Vagina (tissue), 2 donors: Measurements from ENCODE around the gene SDHAF1. TPM values are rescaled to one million over a fixed set of nuclear protein-coding genes. Genes with fewer than 3 reads are reported as not detected.
A peak's percentile ranks its signal among the peaks of the same experiment; 100 is the strongest.
"Not testable (repeated sequence)": the region's sequence is repeated elsewhere in the genome, so short reads cannot be mapped to it uniquely, and the experiment has no call there.

Experiments used
- DNase-seq, 2 donors: peaks; one replicate each; pipeline ENCODE4 v3.0.0-alpha.2; 2017; ENCODE audit errors: extremely low spot score in 2 of 2
- H3K27ac ChIP-seq: fragments of 200-600 bp; sonication (generic); one replicate; pipeline ENCODE4 v1.5.1; 2019
- H3K27me3 ChIP-seq: fragments of 200-600 bp; sonication (generic); one replicate; pipeline ENCODE4 v1.5.1; 2019
- H3K36me3 ChIP-seq, 2 donors: fragments of 200-600 bp; sonication (generic); one replicate each; pipeline ENCODE4 v1.5.1; 2017 to 2019
- H3K4me1 ChIP-seq: fragments of 200-600 bp; sonication (generic); one replicate; pipeline ENCODE4 v1.5.1; 2019
- H3K4me3 ChIP-seq, 2 donors: fragments of 200-600 bp; sonication (generic); 1 replicate in 1 of 2; 2 replicates in 1 of 2; pipeline ENCODE4 v1.5.1; 2016 to 2019
- H3K9me3 ChIP-seq: fragments of 200-600 bp; sonication (generic); one replicate; pipeline ENCODE4 v1.5.1; 2019
- POLR2A ChIP-seq, 2 donors: fragments of 450-650 bp; IDR thresholded peaks; one replicate each; pipeline ENCODE4 v1.6.1; 2017; ENCODE audit warnings: antibody characterized with exemption in 2 of 2, mild to moderate bottlenecking in 2 of 2, moderate library complexity in 2 of 2
- POLR2AphosphoS5 ChIP-seq, 2 donors: sonication (generic); formaldehyde crosslinking; IDR thresholded peaks; one replicate each; pipeline ENCODE4 v1.9.0; 2017; ENCODE audit warnings: antibody characterized with exemption in 2 of 2, mild to moderate bottlenecking in 2 of 2, low read depth in 1 of 2; ENCODE audit not compliant: insufficient read depth in 1 of 2
- intact Hi-C: fragments of 100-400 bp; cut with DNase I; formaldehyde crosslinking; loops from one replicate; pipeline ENCODE4 v1.15.1; 2023
- total RNA-seq: library from RNA; depleted of rRNA; stranded (reverse); fragments of >200 nt; gene quantifications from one replicate; pipeline ENCODE4 v1.2.3, GENCODE V29; 2016
- TF ChIP-seq, protein P1 (sequence below), 3 experiments: fragments of 450-650 bp in 2 of 3; fragments of 200-600 bp in 1 of 3; sonication (generic) in 1 of 3; IDR thresholded peaks; one replicate each; pipeline ENCODE4 v1.5.1; 2017 to 2019; ENCODE audit warnings: antibody characterized with exemption in 3 of 3, mild to moderate bottlenecking in 2 of 3, moderate library complexity in 2 of 3

SDHAF1 gene
- total RNA-seq, 1 donor from 2014 or later = 46.9 TPM

DNA sequence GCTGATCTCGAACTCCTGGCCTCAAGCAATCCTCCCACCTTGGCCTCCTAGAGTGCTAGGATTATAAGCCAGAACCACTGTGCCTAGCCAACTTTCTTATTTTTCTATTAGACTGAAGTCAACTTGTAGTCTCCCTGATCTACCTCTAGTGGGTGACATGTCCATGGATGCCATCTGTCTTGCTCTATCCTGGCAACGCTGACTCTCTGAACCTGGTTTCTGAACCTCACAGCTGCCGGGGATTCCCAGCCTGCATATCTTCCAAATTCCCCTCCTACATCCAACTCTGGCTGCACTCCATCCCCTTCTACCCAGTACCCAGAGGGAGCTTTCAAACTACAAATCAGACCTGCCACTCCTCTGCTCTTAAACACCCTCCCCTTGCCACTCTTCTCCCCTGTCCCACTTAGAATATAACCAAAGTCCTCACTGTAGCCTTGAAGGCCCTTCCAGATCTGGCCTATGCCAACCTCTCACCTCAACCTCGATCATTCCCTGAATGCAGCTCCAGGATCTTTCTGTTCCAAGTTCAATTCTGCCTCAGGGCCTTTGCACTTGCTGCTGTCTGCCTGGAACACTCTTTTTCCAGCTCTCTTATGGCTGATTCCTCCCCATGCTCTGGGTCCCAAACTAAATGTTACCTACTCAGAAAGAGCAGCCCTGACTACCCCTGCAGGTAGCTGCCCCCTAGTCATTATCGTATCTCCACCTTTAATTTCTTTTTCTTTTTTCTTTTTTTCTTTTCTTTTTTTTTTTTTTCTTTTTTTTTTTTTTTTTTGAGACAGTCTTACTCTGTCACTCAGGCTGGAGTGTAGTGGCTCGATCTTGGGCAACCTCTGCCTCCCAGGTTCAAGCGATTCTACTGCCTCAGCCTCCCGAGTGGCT, 35.5 kb downstream of the SDHAF1 start:
- DNase-seq = no peak
- H3K36me3 ChIP-seq = no peaks in the 10 kb centered on the region
- H3K4me1 ChIP-seq = peaks cover 15% of the 10 kb centered on the region
- no peaks in the 10 kb centered on the region for H3K9me3 ChIP-seq
- no peak overlapping the region for H3K27ac ChIP-seq
- intact Hi-C loops = no loop called here
- TF ChIP-seq POLR2A (IDR thresholded peaks at IDR 0.05) (no peak), POLR2AphosphoS5 (IDR thresholded peaks at IDR 0.05; ENCODE audit: insufficient read depth in 1 of 2, low read depth in 1 of 2) (no peak)
- TF ChIP-seq, protein P1, sequence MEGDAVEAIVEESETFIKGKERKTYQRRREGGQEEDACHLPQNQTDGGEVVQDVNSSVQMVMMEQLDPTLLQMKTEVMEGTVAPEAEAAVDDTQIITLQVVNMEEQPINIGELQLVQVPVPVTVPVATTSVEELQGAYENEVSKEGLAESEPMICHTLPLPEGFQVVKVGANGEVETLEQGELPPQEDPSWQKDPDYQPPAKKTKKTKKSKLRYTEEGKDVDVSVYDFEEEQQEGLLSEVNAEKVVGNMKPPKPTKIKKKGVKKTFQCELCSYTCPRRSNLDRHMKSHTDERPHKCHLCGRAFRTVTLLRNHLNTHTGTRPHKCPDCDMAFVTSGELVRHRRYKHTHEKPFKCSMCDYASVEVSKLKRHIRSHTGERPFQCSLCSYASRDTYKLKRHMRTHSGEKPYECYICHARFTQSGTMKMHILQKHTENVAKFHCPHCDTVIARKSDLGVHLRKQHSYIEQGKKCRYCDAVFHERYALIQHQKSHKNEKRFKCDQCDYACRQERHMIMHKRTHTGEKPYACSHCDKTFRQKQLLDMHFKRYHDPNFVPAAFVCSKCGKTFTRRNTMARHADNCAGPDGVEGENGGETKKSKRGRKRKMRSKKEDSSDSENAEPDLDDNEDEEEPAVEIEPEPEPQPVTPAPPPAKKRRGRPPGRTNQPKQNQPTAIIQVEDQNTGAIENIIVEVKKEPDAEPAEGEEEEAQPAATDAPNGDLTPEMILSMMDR (IDR thresholded peaks at IDR 0.05) = no peak
- H3K4me3 ChIP-seq = no peak overlapping the region
- no peaks in the 10 kb centered on the region for H3K27me3 ChIP-seq

DNA sequence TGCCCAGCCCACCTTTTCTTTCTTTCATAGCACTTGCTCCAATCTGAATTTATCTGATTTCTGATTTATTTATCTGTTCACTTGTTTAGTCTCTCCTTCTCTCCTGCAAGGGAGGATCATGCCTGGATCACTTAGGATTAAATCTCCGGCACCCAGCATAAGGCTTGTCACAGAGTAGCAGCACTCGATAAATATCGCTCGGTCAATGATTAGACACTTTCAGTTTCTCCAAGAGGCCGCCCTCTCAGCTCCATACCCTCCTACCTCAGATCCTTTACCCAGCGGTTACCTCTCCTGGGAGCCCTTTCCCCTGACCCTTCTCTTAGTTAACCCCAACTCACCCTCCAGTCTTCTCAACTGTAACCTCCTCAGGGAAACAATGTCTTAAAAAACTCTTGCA, 36.3 kb downstream of the SDHAF1 start:
- H3K4me3 ChIP-seq = peak overlapping the region in 1 of 2 donors; percentile 70
- no peaks in the 10 kb centered on the region for H3K36me3 ChIP-seq
- intact Hi-C loops = no loop called here
- no peaks in the 10 kb centered on the region for H3K9me3 ChIP-seq
- peak overlapping the region; percentile 86 for H3K27ac ChIP-seq
- H3K27me3 ChIP-seq = no peaks in the 10 kb centered on the region
- peaks cover 15% of the 10 kb centered on the region for H3K4me1 ChIP-seq
- TF ChIP-seq, protein P1 (IDR thresholded peaks at IDR 0.05) = no peak
- TF ChIP-seq POLR2A (IDR thresholded peaks at IDR 0.05) = no peak
- TF ChIP-seq POLR2AphosphoS5 (IDR thresholded peaks at IDR 0.05; ENCODE audit: insufficient read depth in 1 of 2, low read depth in 1 of 2) = no peak
- DNase-seq = no peak

DNA sequence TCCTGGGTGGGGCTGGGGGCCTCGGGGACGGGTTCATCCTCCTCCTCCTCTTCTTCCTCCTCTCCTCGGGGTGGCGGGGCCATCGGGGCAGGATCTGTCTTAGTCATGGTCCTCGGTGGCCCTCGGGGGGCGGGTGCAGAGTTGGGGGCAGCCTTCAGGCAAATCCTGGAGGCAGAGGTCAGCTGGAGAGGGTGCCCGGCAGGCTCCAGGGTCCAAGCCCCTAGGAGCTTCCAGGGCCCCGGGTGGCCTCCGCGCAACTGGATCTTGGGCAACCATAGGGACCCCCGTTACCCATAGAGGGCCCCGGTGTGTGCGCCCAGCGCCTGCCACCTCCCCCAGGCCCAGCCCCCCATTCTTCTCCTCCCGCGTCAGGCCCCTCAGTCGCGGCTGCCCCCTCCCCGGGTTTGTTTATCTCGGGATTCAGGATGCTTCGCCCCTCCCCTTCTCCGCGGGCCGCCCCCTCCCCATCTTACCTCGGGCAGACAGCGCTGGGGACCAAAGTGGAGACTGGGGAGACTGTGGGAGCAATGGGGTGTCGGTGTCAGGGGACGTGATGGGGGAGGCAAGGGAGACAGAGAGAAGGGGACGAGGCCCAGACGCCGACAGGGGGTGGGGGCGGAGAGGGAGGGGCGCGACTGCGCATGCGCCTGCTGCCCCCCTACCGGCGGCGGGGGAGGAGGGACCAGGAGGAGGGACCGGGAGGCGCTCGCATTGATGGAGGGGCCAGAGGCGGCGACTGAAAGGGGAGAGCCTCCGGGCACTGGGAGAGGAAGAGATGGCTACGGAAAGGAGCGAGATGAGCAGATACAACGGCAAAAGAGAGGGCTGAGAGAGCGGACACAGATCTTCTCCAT, 37.5 kb downstream of the SDHAF1 start, which contains the start of gene CLIP3:
Gene CLIP3, minus strand, starts transcription at position 623 of the 854 bp plus-strand sequence. Its CDS starts 516 bp downstream, at position 107.
- no peaks in the 10 kb centered on the region for H3K36me3 ChIP-seq
- DNase-seq = no peak
- peaks cover 15% of the 10 kb centered on the region for H3K4me1 ChIP-seq
- intact Hi-C loops = no loop called here
- TF ChIP-seq POLR2AphosphoS5 (IDR thresholded peaks at IDR 0.05; ENCODE audit: insufficient read depth in 1 of 2, low read depth in 1 of 2) (peak in 1 of 2 donors; percentile 69), POLR2A (IDR thresholded peaks at IDR 0.05) (peak in 1 of 2 donors; percentile 12)
- TF ChIP-seq, protein P1 (IDR thresholded peaks at IDR 0.05) = no peak
- no peaks in the 10 kb centered on the region for H3K27me3 ChIP-seq
- no peaks in the 10 kb centered on the region for H3K9me3 ChIP-seq
- H3K4me3 ChIP-seq = peak within 1 kb of the TSS; percentile 68 to 70
- peak within 1 kb of the TSS; percentile 86 for H3K27ac ChIP-seq

DNA sequence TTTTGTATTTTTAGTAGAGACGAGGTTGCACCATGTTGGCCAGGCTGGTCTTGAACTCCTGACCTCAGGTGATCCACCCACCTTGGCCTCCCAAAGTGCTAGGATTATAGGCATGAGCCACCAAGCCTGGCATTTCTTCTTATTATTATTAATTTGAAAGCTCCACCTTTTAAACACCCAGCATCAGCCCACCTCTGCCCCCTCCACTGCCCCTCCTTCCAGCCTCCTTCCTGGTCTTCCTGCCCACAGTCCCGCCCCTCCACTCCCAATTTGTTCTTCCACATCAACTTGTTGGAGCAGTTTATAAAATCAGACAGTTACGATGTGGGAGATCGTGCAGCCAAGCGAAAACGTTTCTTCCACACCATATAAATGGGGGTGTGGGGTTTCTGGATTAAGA, 45.5 kb downstream of the SDHAF1 start:
- no peaks in the 10 kb centered on the region for H3K27me3 ChIP-seq
- H3K9me3 ChIP-seq = no peaks in the 10 kb centered on the region
- TF ChIP-seq, protein P1 (IDR thresholded peaks at IDR 0.05) = no peak
- TF ChIP-seq POLR2A (IDR thresholded peaks at IDR 0.05) (no peak), POLR2AphosphoS5 (IDR thresholded peaks at IDR 0.05; ENCODE audit: insufficient read depth in 1 of 2, low read depth in 1 of 2) (no peak)
- H3K36me3 ChIP-seq = no peaks in the 10 kb centered on the region
- no peak overlapping the region for H3K4me3 ChIP-seq
- peak overlapping the region; percentile 69 for H3K27ac ChIP-seq
- peaks cover 9% of the 10 kb centered on the region for H3K4me1 ChIP-seq
- DNase-seq = no peak
- intact Hi-C loops = no loop called here

DNA sequence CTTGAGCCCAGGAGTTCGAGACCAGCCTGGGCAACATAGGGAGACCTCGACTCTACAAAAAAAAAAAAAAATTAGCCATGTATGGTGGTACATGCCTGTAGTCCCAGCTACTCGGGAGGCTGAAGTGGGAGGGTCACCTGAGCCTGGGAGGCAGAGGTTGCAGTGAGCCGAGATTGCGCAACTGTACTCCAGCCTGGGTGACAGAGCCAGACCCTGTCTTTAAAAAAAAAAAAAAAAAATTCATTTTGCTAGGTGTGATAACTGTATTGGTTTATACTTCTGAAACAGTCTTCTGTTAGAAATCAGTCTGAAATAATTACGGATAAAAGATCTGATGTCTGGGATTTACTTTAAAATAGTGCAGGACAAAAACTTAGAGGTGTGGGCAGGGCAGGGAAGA, 46.1 kb downstream of the SDHAF1 start:
- H3K27me3 ChIP-seq, DNase-seq, H3K9me3 ChIP-seq, H3K4me3 ChIP-seq, H3K36me3 ChIP-seq, H3K4me1 ChIP-seq, intact Hi-C loops: not testable (repeated sequence)
- peak overlapping the region; percentile 69 for H3K27ac ChIP-seq
